Spleen (tissue), 7 donors: ENCODE results near the gene SCAF11.
A peak's percentile ranks its signal among the peaks of the same experiment; 100 is the strongest.

Source experiments
- POLR2A ChIP-seq, 3 donors: fragments of 450-650 bp; IDR thresholded peaks; one replicate each; pipeline ENCODE4 v1.5.1; 2017; ENCODE audit warnings: antibody characterized with exemption in 3 of 3, mild to moderate bottlenecking in 1 of 3
- POLR2AphosphoS5 ChIP-seq, 3 donors: sonication (generic); formaldehyde crosslinking; IDR thresholded peaks; one replicate each; pipeline ENCODE4 v1.5.1; 2017; ENCODE audit warnings: antibody characterized with exemption in 3 of 3
- TF ChIP-seq, protein P1 (sequence below), 11 experiments: fragments of 200-600 bp in 7 of 11; fragments of 450-650 bp in 4 of 11; sonication (generic) in 4 of 11; IDR thresholded peaks in 8 of 11; conservative IDR thresholded peaks in 3 of 11; 1 replicate in 7 of 11; 2 replicates in 4 of 11; pipeline versions ENCODE4 v1.4.0 to v1.8.0; 2016 to 2021; ENCODE audit warnings: antibody characterized with exemption in 11 of 11, inconsistent platforms in 4 of 11, mild to moderate bottlenecking in 1 of 11
- donor health status: DM: no; HTN: no; CAD: no; lungs with moderate emphysema.
- donor health status: DM: no; HTN: no; CAD: no.
- donor health status: DM: no; HTN: no; CAD: no.

DNA sequence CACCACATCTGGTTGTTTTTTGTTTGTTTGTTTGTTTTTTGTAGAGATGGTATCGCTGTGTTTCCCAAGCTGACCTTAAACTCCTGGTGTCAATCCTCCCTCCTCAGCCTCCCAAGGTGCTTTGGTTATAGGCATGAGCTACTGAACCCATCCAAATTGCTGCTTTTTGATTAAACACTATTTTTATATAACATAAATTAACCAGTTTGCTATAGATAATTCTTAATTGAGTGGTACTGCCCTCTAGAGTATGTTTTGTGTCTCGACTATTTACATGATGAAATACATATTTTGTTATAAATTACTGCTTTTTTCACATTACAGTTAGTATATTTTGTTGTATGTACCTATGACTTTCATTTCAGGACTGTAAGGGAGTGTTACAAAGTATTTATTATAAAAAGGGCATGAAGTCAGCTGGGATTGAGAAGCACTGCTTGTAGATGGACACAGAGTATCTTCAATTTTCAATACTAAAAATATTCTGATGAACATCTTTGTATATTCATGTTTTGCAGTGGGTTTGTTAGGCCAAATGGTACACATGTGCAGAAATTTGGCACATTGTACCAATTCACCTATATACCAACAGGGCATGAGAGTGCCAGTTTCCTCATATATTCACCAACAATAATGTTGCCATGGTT, 14.9 kb upstream of the SCAF11 start:
- TF ChIP-seq POLR2A (IDR thresholded peaks at IDR 0.05) (no peak), POLR2AphosphoS5 (IDR thresholded peaks at IDR 0.05) (no peak)
- TF ChIP-seq, protein P1, sequence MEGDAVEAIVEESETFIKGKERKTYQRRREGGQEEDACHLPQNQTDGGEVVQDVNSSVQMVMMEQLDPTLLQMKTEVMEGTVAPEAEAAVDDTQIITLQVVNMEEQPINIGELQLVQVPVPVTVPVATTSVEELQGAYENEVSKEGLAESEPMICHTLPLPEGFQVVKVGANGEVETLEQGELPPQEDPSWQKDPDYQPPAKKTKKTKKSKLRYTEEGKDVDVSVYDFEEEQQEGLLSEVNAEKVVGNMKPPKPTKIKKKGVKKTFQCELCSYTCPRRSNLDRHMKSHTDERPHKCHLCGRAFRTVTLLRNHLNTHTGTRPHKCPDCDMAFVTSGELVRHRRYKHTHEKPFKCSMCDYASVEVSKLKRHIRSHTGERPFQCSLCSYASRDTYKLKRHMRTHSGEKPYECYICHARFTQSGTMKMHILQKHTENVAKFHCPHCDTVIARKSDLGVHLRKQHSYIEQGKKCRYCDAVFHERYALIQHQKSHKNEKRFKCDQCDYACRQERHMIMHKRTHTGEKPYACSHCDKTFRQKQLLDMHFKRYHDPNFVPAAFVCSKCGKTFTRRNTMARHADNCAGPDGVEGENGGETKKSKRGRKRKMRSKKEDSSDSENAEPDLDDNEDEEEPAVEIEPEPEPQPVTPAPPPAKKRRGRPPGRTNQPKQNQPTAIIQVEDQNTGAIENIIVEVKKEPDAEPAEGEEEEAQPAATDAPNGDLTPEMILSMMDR (IDR thresholded peaks at IDR 0.05 in 8 of 11, conservative IDR thresholded peaks at IDR 0.05 in 3 of 11): peak in 6 of 11 experiments; percentile 11 to 39 (median 26)
